ENCODE measurements around the gene CHST1.
A peak's percentile ranks its signal among the peaks of the same experiment; 100 is the strongest.

CHST1 gene

DNA sequence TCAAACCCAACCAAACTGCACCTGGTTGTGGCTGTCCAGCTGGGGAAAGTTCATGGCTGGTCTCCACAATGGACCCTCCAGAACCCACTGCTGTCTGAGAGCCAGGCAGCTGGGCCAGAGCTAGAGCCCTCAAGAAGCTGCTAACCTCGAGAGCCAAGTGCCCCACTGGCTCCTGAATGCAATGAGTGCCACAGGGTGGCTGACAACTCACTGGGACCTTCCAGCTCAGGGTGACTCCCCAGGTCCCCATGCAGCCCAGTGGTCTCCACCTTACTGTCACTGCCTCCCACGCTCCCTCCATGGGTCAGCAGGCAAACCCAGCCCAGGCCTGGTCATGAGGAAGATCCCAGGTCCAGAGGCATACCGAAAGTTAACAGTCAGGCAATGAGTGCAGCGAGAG lies 8.0 kb upstream of the CHST1 start:
- DNase-seq: no peak

DNA sequence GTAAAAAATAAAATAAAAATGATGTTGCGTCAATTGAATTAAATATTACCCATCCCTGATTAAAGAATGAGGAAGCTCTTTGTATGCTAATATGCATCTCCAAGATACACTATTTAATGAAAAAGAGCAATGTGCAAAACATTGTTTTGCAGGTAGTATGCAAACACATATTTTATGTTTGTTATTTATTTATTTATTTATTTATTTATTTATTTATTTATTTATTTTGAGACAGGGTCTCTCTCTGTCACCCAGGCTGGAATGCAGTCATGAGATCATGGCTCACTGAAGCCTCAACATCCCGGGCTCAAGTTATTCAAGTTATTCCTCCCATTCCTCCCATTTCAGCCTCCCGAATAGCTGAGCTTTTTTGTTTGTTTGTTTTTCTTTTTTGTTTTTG lies 7.2 kb upstream of the CHST1 start:
- DNase-seq: no peak

DNA sequence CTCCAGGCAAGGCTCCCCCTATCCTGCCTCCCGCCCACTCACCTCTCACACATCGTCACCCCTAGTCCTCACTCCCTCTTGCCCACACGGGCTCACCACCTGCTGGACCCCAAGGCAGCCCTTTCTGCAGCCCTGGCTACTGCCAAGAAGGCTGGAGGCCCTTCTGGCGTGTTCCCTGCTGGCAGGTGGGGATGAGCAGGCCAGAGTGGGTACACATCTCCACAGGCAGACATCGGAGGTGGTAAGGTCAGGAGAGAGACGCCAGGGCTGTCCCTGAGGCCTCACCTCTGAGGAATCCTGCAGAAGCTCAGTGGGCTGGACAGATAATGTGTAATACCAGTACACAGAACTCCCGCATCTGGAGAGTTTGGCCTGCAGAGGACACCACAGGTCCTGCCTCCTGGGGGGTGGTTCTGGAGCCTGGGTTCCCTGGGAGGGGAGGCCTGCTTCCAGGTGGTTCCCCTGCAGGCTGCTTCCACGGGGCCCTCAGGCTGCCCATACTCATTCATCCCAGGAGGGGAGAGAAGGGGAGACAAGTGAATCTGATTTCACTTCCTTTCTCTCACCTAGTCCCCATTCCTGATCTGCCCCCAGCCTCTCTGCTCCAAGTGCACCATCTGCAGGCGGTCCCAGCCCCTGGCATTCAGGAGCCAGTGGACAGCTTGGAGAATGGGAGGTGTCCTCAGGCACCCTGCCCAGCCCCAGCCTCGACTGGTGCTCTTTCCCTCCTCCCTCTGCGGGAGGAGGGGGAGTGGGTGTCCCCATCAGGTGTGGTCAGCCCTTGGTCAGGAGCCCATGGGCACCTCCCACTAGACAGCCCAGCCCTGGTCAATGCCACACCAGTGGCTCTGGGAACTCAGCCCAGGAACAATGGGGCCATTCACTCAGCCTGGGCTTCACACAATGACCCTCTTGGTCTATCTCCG lies 6.1 kb upstream of the CHST1 start:
- DNase-seq: no peak

DNA sequence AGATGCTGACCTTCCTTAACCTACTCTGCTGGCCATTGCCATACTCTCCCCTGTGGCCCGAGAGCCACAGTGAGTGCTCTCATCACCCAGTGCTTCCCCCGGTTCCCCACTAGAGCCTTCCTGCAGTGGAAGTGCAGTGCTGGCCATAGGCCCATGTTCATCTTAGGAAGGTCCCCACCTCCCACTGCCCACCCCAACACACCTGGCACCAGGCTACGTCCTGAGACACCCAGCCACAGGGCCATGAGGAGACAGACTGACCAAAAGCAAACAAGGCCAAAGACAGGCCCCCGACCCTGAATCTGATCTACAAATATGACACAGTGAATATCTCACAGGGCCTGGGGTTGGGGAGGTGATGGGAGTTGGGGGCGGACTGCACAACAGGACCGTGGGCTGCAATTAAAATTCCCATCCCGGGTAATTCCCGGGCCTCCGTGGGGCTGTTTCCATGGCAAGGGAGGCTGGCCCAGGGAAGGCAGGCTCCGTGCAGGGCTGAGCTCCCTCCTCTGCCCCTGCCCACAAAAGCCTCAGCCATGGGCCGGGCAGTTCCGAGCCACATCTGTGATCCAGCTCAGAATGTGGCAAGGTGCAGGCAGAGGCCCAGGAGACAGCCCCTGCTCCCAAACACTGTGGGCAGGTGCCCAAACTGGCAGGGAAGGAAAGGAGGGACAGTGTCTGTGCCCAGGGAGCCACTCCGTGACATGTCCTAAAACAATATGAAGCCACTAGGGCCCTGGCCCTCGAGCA lies 5.1 kb upstream of the CHST1 start:
- DNase-seq: no peak

DNA sequence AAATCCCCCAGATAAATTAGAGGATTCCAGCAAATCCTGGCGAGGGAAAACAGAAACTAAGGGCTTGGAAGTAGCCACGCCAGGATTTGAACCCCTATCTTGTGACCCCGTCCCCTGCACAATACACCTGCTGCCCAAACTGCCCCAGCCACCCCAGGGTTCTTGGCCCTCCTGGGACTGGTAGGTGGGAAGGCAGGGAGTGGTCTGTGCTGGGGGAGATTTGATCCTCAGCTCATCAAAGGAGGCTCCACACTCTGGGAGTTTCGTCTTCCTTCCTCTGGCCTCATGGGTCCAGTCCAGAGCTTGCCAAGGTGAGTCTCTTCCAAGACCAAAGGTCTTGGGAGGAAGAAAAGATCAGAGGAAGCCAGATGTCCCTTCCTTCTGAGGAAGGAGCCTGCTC lies 4.5 kb upstream of the CHST1 start:
- no peak for DNase-seq

DNA sequence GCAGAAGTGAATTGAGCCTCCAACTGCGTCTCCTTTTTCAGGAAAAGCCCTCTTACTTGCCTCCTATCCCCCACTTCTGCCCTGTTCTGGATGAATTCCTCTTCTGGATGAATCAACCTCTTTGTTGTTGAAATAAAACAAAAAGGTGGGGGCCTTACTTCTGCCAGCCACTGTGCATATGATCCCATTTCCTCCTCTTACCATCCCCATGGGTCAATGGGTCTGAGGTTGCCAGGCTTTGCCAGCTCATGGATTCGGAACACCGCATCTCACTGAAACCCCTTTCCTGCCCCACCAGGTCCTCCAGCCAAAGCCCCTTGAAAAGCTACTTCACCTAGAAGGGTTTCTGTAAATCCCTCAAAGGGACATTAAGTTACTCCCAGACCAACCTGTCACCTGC lies 3.7 kb upstream of the CHST1 start:
- DNase-seq: no peak

DNA sequence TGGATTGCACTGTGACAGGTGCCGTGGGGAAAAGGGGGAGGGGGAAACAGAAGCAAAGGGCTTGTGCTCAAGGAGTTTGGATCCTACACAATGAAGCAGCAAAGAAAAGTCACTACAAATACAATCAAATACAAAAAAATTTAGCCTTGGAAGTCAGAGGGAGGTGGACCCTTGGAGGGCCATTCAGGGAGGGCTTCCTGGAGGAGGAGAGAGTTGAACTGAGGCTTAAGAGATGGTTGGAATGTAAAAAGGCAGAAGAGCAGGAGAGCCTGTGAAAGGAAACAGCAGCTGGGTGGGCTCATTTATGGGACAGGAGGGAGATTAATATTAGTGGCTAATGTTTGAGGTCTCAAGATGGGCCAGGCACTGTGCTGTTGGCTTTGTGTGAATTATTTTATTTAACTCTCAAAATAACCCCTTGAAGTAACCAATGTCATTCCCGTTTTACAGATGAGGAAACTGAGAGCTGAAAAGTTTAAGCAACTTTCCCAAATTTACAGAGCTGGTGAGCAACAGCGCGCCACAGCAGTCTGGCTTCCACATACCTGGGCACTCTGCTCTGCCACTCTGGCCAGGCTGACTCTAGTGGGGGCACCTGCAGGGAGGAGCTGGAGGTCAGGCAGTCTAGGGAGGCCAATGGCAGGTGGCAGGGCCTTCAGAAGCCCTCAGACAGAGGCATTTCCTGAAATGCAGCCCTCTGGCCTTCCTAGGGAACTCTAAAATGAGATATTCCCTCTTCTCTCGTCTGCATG lies 2.7 kb upstream of the CHST1 start:
- no peak for DNase-seq

DNA sequence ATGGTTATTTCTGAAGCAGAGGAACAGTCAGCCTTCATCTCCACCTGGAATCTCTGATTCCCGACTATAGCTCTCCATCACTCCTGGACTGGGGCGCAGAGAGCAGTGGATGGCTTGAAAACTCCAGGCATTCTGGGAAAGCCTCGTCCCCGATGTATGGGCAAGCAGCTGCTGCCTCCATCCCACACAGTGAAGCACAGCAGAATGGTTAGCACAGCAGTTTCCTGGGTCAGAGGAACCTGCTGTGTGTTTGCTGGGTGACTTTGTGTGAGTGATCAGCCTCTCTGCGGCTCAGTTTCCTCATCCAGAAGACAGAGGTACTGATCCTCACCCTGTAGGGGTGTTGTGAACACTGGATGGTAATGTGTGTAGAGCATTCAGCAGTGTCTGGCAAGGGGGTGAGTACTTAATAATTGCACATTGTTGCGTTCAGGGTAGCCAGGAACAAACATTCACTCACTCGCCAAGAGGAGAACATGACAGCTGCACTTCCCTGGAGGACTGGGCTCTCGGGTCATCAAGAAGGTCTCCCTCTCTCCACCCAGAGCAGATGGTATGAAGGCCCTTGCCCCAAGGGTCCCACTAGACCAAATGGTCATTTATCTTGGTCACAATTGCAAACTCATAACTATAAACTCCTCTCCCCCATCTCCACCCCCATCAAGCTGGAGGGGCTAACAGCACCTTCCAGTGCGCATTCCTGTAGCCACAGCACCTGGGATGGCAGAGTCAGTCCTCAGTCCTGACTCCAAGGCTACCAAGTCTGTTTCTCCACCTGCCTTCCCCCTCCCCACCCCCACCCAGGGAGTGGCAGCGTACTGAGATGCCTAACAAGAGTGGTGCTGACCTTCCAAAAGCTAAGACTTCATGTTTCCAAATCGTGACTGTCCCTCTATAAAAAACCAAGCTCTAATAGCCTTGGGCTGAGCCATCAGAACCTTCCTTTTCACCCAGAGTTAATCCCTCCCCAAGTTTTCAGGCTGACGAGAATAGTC lies 1.5 kb upstream of the CHST1 start:
- peak; percentile 37 for DNase-seq

DNA sequence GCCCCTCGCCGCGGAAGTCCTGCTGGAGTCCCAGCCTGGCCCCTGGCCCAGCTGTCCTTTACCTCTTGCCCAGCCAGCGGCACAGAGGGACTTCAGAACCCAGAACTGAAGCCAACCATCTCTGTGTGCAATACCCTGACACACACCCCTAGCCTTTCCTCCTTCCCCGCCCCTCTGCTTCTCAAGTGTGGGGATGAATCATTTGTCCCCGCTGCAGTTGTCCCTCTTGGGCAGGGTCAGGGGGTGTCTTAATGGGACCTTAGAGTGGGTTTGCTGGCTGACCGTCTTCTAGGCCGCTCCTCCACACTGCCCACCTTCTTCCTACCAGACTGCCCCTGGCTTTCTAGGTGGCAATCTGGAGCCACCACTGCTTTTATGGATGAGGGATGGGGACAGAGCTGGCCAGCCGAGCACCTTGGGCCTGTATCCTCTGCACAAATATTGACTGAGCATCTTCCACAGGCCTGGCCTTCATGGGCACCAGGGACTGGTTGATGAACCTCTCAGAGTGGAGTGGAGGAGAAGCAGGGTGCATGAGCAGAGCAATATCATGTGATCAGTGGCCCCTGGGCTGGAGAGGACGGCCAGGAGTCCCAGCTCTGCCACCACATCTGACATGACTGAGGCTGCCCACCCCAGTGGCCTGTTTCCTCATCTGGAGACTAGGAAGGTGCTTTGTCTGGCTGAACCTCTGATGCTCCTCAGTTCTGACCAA lies 668 bp upstream of the CHST1 start:
- no peak for DNase-seq

DNA sequence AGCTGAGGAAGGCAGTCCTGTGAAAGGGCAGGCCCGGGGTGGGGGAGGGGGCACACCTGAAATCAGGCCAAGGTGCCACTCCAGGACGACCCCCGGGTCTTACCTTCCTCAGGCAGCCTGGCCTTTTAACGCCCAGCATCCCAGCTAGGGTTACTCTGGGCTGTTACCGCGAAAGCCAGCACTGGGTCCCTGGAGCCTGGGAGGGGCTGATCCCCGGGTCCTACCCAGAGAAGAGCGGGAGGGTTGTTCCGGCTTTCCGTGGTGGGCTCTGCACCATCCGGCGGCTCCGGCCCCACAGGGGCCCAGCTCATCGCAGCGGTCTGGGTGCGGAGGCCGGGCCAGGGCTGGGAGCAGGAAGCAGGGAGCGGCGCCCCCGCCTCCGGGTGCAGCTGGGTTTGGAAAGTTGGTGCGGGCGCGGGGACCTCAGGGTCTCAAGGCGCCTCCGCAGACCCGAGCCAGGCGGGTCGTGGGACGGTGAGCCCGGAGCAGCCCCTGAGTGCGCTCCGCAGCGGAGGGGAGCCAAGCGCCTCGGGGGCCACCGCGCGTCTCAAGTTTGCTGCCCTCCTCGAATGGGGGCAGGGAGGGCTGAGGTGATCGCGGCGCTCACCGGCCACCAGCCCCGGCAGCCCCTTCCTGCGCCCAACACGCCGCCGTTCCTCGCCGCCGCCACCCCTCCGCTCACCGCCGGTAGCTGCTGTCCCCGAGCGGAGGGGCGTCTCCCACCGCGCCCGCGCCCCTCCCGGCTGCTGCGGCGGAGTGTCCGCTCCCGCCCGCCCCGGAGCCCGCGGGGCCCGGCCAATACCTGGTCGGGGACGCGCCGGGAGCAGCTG lies 831 bp downstream of the CHST1 start:
- DNase-seq: peak; percentile 60

DNA sequence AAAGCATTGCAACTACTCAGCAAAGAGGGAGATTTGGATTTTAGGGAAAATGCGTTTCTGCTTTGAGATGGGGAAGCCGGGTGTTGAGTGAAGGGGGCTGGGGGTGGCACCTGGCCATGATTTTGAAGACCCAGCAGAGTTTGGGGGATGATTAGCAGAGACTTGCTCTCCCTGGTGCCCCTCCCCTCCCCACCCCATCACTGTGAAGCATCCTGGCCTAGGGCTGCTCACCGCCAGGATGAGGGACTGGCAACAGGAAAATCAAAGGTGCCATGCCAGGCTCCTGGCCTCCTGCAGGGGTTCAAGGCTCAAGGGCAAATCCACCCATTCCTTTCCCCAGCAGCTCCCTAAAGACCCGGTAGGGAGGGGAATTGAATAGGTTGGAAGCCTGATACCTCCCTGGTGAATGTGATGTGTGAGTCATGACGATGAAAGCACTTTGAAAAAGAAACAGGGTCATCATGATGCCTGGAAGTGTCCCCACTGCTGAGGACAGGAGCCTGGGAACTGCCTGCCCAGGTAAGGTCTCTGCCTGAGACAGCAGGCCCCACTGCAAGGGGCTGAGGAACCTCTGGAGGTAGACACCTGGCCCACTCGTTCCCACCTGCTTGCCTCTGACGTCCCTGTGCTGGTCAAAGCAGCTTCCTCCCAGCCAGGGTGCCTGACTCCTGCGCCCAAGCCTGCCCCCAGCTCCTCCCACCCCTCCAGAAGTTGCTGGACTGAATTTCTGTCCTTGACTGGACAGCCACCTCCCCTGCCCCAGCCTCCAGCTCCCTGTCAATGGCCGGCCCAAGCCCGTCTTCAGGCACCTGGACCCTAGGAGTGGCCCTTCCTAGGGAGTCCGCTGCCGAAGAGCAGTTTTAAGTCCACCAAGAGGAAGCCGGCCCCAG lies 1.7 kb downstream of the CHST1 start:
- DNase-seq: no peak

DNA sequence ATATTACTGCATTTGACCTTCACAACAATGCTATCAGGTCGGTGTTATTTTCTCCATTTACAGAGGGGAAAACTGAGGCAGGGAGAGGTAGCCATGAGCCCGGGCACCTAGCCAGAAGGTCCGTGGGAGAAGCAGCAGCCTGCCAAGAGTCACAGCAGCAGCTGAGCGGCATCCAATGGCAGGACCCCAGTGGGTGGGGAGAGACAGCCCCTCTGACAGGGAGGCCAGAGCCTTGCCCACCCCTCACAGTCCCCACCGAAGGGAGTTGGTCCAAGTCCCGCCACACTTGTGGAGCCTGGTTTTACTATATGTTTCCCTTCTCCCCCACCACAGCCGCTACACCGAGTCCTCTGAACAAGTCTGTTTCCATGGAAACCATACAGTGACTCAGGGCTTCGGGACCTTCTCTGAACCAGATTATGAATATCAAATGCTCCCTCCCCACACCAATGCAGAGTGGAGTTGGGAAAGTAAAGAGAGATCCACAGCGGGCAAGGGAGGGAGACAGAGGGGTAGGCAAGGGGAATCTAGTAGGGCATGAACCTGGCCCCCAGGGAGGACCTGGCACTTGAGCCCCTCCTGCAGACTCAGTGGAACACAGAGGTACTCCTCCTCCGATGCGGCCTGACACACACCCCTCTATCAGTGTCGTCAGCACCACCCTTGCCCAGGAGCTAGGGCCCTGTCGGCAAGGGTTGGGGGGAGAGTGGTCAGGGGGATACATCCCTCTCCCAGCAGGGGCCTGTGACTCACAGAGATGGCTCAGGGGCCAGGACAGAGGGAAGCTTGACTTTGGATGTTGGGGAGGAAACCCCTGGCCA lies 2.5 kb downstream of the CHST1 start:
- peak; percentile 85 for DNase-seq

DNA sequence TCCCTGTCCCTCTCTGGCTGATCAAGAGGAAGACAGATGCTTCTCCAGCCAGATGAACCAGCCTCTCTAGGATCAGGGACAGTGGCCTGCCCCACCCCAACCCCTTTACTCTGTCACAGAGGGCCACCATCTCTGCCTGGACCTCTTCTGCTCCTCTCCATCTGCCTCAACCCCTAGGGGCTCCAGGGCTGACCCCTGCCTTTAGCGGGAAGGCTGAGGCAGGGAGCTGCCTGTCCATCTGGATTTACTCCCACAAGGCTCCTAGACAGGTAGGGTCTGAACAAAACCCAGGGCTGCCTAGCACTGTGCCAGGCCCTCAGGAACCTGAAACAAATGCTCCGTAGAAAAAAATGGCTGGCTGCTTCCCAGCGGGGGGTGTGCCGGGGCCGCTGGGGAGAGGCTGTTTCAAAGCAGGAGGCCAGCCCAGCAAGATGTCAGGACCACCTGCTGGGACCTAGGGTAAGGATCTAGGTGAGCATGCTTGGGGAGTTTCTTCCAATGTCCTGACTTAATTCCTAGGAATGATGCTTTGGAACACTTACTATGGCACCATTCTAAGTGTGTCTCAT lies 3.2 kb downstream of the CHST1 start:
- no peak for DNase-seq

DNA sequence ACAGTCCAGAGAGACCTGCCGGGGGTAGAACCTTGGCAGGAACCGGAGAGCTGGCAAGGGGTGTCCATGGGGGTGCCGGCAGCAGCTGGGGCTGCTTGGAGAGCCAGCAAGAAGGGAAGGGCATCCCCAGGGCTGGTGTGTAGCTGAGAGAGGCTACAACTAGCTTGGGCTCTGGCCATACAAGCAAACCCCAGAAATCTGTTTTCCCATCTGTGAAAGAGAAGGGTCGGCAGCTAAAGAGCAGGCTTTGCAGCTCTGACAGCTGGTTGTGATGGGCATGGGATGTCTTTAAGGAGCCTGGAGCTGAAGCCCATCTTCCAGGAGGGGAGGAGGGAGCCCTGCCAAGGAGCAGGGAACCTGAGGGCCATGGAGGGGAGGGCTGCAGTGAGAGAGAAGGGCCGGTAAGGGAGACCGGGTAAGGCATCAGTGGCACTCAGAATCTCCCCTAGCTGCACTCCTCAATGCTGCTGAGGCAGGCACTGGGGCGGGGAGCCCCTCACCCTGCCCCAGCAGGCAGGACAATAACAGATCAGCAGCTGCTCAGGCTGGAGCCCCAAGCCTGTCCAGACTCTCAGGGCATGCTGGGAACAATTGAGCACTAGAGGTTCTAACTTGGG lies 3.9 kb downstream of the CHST1 start:
- peak; percentile 48 for DNase-seq

DNA sequence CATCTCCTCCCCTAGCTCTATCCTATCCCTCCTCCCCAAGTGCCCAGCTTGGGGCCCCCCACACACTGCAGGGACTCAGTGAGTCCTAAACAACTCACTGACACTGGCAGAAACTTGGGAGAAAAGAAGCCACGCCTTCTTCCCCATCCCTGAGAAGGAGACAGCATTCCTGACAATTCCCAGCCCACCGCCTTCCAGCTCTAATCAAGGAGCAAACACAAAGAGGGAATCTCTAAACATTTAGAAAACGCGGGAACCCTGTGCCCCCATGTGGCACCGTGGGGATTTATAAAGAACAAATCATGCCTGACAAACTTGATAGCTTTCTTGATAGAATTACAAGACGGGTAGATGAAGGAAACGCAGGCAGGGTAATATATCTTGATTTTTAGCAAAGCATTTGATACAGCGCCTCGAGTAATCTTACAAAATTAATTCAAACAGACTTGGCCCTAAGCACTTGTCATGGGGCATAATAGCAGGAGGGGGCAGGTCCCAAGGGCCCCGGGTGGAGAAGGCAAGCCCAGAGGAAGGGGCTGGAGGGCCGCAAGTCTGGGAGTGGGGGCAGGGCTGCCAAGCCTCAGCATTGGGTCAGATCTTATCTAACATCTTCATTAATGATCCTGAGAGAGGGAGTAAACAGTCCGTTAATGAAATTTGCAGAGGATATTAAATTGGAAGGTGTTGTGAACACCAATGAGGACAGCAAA lies 4.5 kb downstream of the CHST1 start:
- peak; percentile 40 for DNase-seq

DNA sequence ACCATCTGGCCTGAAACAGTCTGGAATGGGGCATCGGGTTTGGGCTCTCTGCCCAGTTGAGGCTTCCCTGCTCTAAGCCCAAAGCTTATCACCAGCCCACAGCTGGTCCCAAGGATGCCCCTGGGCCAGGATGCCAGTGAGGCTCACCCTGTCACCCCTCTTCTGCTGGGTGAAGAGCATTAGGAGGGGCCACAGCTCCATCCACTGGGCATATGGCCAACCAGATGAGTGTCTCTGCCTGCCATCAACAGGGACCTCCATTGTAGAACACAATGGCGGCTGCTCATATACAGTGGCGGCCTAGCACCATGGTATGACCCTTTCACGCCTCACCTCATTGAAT lies 5.6 kb downstream of the CHST1 start:
- no peak for DNase-seq

Data from eye (tissue), 1 donor.